SH-SY5Y (cell line): Measurements from ENCODE around the gene BTNL9.

Experiments
- GATA2 ChIP-seq: IDR thresholded peaks from 2 replicates; pipeline ENCODE4 v1.6.1; 2011; ENCODE audit warnings: mild to moderate bottlenecking, low read depth, low read length
- GATA3 ChIP-seq: IDR thresholded peaks from 2 replicates; pipeline ENCODE4 v1.6.1; 2011; ENCODE audit warnings: low read depth, mild to moderate bottlenecking, low read length, moderate library complexity

DNA sequence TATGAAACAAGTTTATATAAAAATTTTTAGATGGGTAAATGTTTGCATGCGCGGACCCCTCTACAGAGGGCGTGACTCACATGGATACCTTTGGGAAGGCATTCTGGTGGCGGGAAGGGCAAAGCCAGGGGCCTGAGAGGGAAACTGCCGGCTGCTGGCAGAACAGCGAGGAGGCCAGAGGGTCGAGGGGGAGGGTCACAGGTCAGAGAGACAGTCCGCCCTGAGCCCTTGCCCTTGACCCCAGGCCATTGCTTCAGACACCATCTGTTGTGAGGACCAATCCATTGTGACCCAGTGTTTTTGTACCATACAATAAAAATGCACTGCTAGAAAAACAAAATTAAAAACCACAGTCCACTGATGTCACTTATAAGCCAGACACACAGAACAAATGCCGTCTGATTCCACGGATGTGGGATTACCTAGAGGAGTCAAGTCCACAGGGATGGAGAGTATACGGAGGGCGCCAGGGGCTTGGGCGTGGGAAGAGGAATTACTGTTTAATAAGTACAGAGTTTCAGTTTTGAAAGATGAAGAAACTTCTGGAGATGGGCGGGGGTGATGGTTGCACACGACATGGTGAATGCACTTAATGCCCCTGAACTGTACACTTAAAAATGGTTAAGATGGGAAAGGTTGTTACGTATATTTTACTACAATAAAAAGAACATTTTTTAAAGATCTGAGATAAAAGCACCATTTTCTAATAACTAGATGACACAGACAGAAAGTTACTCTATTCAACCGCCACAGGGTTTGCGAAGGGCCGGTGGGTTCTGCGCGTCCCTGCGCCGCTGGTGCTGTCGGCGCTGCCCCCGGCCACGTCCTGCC is 12.0 kb downstream of the BTNL9 start:
- no peak for TF ChIP-seq GATA2
- TF ChIP-seq GATA3 = no peak
